GM12801 (cell line): ENCODE measurements around the gene NEK10.

Experiments used
- TF ChIP-seq, protein P1 (sequence below): IDR thresholded peaks from one replicate; pipeline ENCODE4 v1.5.1; 2011; ENCODE audit warnings: control low read depth; ENCODE audit not compliant: insufficient read length; ENCODE audit errors: extremely low read depth

NEK10 gene

DNA sequence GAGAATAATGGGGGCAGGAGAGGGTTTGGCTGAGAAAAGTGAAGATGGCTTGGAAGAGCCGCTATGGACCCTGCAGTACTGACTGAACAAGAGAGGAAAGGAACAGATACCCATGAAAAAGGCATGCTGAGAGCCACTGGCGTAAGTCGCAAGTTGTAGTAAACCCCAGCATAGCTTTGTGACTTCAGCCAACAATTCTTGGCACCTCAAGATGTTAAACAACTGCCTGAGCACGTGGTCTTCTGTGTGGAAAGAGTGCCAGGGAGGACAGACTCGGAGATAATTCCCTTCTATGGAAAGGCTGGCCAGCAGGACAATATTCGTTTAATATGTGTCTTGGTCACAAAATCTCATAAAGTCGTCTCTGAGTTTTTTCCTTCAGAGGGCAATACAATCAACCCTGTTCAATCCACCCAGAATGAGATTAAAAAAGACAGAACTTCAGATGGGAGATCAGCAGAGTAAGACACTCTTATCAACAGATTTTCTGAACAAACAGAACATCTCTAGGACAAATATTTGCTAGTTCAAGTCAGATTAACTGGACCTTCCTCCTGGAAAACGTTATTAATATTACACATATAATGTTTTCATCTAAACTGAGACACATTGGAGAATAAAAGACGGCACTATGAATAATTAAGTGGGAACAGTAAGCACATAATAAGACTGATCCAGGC lies 49.2 kb downstream of the NEK10 start:
- TF ChIP-seq, protein P1, sequence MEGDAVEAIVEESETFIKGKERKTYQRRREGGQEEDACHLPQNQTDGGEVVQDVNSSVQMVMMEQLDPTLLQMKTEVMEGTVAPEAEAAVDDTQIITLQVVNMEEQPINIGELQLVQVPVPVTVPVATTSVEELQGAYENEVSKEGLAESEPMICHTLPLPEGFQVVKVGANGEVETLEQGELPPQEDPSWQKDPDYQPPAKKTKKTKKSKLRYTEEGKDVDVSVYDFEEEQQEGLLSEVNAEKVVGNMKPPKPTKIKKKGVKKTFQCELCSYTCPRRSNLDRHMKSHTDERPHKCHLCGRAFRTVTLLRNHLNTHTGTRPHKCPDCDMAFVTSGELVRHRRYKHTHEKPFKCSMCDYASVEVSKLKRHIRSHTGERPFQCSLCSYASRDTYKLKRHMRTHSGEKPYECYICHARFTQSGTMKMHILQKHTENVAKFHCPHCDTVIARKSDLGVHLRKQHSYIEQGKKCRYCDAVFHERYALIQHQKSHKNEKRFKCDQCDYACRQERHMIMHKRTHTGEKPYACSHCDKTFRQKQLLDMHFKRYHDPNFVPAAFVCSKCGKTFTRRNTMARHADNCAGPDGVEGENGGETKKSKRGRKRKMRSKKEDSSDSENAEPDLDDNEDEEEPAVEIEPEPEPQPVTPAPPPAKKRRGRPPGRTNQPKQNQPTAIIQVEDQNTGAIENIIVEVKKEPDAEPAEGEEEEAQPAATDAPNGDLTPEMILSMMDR: no peak

- TF ChIP-seq, protein P1: no peak
Measured at GRCh38 chr3:27319304-27319703, 49.9 kb downstream of the NEK10 start.

DNA sequence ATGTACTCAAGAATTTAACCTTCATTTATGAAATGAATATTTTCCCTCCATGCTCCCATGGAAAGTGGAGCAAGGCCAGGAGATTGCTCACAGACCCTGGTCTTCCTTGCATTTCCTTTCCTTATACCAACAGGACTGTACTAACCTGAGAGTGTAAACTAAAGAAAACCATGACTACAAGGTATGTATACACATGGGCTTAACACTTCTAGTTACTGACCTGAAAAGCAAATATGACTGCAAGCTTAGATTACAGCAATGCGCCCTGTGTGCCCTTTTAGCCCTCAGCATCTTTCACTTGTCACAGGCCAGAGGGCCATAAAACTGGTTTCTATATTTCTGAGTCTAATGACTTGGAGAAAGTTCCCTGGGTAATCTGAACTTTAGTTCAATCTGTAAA lies 52.1 kb downstream of the NEK10 start:
- TF ChIP-seq, protein P1: no peak

- TF ChIP-seq, protein P1: no peak
Measured at GRCh38 chr3:27315003-27315402, 54.2 kb downstream of the NEK10 start.

- TF ChIP-seq, protein P1: peak; percentile 4
Measured at GRCh38 chr3:27312044-27312668, 57.0 kb downstream of the NEK10 start.

DNA sequence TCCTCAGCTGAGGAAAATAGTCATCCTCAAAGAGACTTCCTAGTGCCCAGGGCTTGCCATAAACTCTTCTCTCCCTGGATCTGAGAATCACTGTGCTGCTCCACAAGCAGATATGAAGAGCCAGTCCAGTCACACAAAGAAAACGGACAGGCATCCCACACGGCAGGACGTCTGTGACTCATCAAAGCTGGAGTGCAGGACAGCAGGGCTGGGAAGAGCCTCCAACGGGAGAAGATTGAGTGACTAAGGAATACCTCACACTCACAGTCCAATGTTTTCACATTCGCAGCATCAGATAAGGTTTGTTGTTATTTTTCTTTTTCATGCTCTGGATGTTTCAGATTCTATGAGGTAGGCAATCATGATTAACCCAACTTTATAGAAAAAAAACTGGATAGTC lies 57.8 kb downstream of the NEK10 start:
- TF ChIP-seq, protein P1: no peak

GRCh38 chr3:27310688-27311087 lies 58.5 kb downstream of the NEK10 start:
- TF ChIP-seq, protein P1: no peak
